ENCODE measurements around the gene NFKBIL1. TPM values are rescaled to one million over a fixed set of nuclear protein-coding genes. Genes with fewer than 3 reads are reported as not detected.
"Not testable (repeated sequence)": the region's sequence is repeated elsewhere in the genome, so short reads cannot be mapped to it uniquely, and the experiment has no call there.

NFKBIL1 gene
- total RNA-seq, 2 experiments from 2014 or later: 11.3 to 13.0 TPM

GRCh38 chr6:31588871-31589650, 41.7 kb downstream of the NFKBIL1 start:
- no peak for ATAC-seq
- H3K36me3 Mint-ChIP-seq (ENCODE audit: low read depth): peaks cover 19% of the 10 kb centered on the region
- H3K4me1 Mint-ChIP-seq (ENCODE audit: low read depth): peaks cover 70% of the 10 kb centered on the region
- intact Hi-C loops (cut with micrococcal nuclease): no loop called here
- TF ChIP-seq, protein P1, sequence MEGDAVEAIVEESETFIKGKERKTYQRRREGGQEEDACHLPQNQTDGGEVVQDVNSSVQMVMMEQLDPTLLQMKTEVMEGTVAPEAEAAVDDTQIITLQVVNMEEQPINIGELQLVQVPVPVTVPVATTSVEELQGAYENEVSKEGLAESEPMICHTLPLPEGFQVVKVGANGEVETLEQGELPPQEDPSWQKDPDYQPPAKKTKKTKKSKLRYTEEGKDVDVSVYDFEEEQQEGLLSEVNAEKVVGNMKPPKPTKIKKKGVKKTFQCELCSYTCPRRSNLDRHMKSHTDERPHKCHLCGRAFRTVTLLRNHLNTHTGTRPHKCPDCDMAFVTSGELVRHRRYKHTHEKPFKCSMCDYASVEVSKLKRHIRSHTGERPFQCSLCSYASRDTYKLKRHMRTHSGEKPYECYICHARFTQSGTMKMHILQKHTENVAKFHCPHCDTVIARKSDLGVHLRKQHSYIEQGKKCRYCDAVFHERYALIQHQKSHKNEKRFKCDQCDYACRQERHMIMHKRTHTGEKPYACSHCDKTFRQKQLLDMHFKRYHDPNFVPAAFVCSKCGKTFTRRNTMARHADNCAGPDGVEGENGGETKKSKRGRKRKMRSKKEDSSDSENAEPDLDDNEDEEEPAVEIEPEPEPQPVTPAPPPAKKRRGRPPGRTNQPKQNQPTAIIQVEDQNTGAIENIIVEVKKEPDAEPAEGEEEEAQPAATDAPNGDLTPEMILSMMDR (IDR thresholded peaks at IDR 0.05): no peak
- H3K9me3 Mint-ChIP-seq: no peaks in the 10 kb centered on the region
- POLR2A ChIA-PET: interaction anchor here (0.7 to 34.3 kb wide), 5 partner anchors 10 to 39 kb away, joined by 3 to 1181 read pairs (median 5); partner anchors contain the start of genes LST1, LTA, LTB and TNF
- CTCF ChIA-PET: interaction anchor here (38.9 to 56.2 kb wide), 2 partner anchors 3 to 28 kb away, joined by 2542 read pairs; partner anchors contain the start of genes ATP6V1G2, DDX39B, LST1 and LTA
- no peaks in the 10 kb centered on the region for H3K27me3 Mint-ChIP-seq
- peak overlapping the region; percentile 35 for H3K27ac Mint-ChIP-seq
- no peak for DNase-seq
- peak overlapping the region; percentile 51 for H3K4me3 Mint-ChIP-seq

- not testable (repeated sequence) for H3K27ac Mint-ChIP-seq
Observed at GRCh38 chr6:31590691-31591090, 43.3 kb downstream of the NFKBIL1 start.

GRCh38 chr6:31592396-31592771, 45.0 kb downstream of the NFKBIL1 start:
- peak overlapping the region; percentile 76 for H3K4me3 Mint-ChIP-seq
- H3K27ac Mint-ChIP-seq: peak overlapping the region; percentile 88

More at GRCh38 chr6:31590691-31591090, 43.3 kb downstream of the NFKBIL1 start:
- intact Hi-C loops (cut with micrococcal nuclease); H3K4me3 Mint-ChIP-seq; H3K27me3 Mint-ChIP-seq; H3K9me3 Mint-ChIP-seq; DNase-seq; ATAC-seq: not testable (repeated sequence)
- H3K36me3 Mint-ChIP-seq (ENCODE audit: low read depth): peaks cover 19% of the 10 kb centered on the region
- CTCF ChIA-PET: interaction anchor here (1.5 to 38.9 kb wide), 2 partner anchors 8 to 29 kb away, joined by 8 to 2542 read pairs; partner anchors contain the start of genes ATP6V1G2, DDX39B, LST1 and LTA
- peaks cover 65% of the 10 kb centered on the region for H3K4me1 Mint-ChIP-seq (ENCODE audit: low read depth)
- POLR2A ChIA-PET: interaction anchor here (1.1 to 34.3 kb wide), 2 partner anchors 20 to 49 kb away, joined by 3 to 1181 read pairs; partner anchors contain the start of genes DDX39B, LST1, LTA and LTB

GRCh38 chr6:31597006-31597405, 49.6 kb downstream of the NFKBIL1 start:
- DNase-seq (peak; percentile 71), ATAC-seq (peak; percentile 68)
- Mint-ChIP-seq H3K27me3 (no peaks in the 10 kb centered on the region), H3K4me1 (ENCODE audit: low read depth) (peaks cover 43% of the 10 kb centered on the region), H3K4me3 (no peak overlapping the region), H3K9me3 (no peaks in the 10 kb centered on the region), H3K27ac (peak overlapping the region; percentile 37), H3K36me3 (ENCODE audit: low read depth) (no peaks in the 10 kb centered on the region)
- POLR2A ChIA-PET: interaction anchor here (1.0 to 34.3 kb wide), 6 partner anchors 27 to 102 kb away, joined by 3 to 1181 read pairs (median 16); partner anchors contain the start of genes ATP6V1G2, DDX39B, LST1 and LTA
- intact Hi-C loops (cut with micrococcal nuclease): loop anchor here (1.0 kb wide), 1 partner anchor 16 kb away; no protein-coding TSS in a partner anchor
- CTCF ChIA-PET: interaction anchor here (0.6 to 38.9 kb wide), 11 partner anchors 10 to 141 kb away, joined by 3 to 2542 read pairs (median 3); partner anchors contain the start of genes AIF1, ATP6V1G2, DDX39B and LST1
- TF ChIP-seq, protein P1 (IDR thresholded peaks at IDR 0.05): peak; percentile 80

More at GRCh38 chr6:31592396-31592771, 45.0 kb downstream of the NFKBIL1 start:
- TF ChIP-seq, protein P1 (IDR thresholded peaks at IDR 0.05): no peak
- ChIA-PET POLR2A (interaction anchor here (0.8 to 34.3 kb wide), 6 partner anchors 22 to 68 kb away, joined by 3 to 1181 read pairs (median 4); partner anchors contain the start of genes C6orf47, LST1, LTA and LTB), CTCF (interaction anchor here (1.3 to 38.9 kb wide), 3 partner anchors 21 to 147 kb away, joined by 3 to 2542 read pairs (median 132); partner anchors contain the start of genes AIF1, ATP6V1G2, DDX39B and LST1)
- ATAC-seq (peak; percentile 19), DNase-seq (no peak)
- H3K27me3 Mint-ChIP-seq: no peaks in the 10 kb centered on the region
- intact Hi-C loops (cut with micrococcal nuclease): no loop called here
- H3K36me3 Mint-ChIP-seq (ENCODE audit: low read depth): peaks cover 13% of the 10 kb centered on the region
- peaks cover 59% of the 10 kb centered on the region for H3K4me1 Mint-ChIP-seq (ENCODE audit: low read depth)
- H3K9me3 Mint-ChIP-seq: no peaks in the 10 kb centered on the region

DNA sequence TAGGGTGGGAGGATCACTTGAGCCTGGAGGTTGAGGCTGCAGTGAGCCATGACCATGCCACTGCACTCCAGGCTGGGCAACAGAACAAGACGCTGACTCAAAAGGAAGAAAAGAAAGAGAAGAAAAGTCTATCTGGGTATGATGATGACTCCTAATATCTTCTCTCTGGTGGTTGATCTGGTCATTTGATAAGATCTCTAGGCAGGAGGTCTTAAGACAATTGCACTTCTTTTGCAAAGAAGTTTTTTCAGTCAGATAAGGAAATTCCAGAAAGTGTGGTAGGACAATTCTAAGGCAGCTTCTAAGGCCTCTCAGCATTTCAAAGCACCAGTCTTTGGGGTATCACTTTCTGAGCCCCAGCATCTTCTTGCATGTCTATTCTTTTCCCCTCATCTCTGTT, 59.9 kb downstream of the NFKBIL1 start:
- no peak overlapping the region for H3K4me3 Mint-ChIP-seq
- intact Hi-C loops (cut with micrococcal nuclease): no loop called here
- no peaks in the 10 kb centered on the region for H3K27me3 Mint-ChIP-seq
- H3K4me1 Mint-ChIP-seq (ENCODE audit: low read depth): peaks cover 2% of the 10 kb centered on the region
- ATAC-seq (no peak), DNase-seq (no peak)
- H3K9me3 Mint-ChIP-seq: no peaks in the 10 kb centered on the region
- no peak overlapping the region for H3K27ac Mint-ChIP-seq
- ChIA-PET POLR2A (interaction anchor here (1.0 to 1.4 kb wide), 2 partner anchors 9 to 65 kb away, joined by 4 to 5 read pairs; partner anchors contain the start of gene DDX39B), CTCF (interaction anchor here (0.9 to 38.9 kb wide), 3 partner anchors 9 to 46 kb away, joined by 3 to 2542 read pairs (median 10); partner anchors contain the start of genes ATP6V1G2, DDX39B, LST1 and LTA)
- no peaks in the 10 kb centered on the region for H3K36me3 Mint-ChIP-seq (ENCODE audit: low read depth)
- TF ChIP-seq, protein P1 (IDR thresholded peaks at IDR 0.05): no peak

Data from activated CD8-positive, alpha-beta T cell treated with anti-CD3 and anti-CD28 coated beads for 36 hours (primary cell).